Panc1 (cell line): ENCODE data around the gene OTOGL. TPM values are rescaled to one million over a fixed set of nuclear protein-coding genes. Genes with fewer than 3 reads are reported as not detected.

Experiments used
- ATAC-seq: fragments of 200-7000 bp; cut with Tn5 transposase; 2 replicates; pipeline ENCODE4 v1.9.1; 2020; ENCODE audit warnings: mild to moderate bottlenecking, moderate library complexity
- BruUV-seq: library from RNA; stranded (reverse); fragments of 400-500 nt; replicated peaks from 2 replicates; lab custom pipeline; 2021; lab: Mats Ljungman, UMichigan
- CTCF ChIA-PET: fragments of 300-600 bp; sonication (Branson Sonifier 250); formaldehyde crosslinking; loops from one replicate; lab custom pipeline; 2022; ENCODE audit warnings: antibody characterized with exemption; lab: Charles Lee
- POLR2A ChIA-PET: fragments of 300-600 bp; sonication (Branson Sonifier 250); formaldehyde crosslinking; loops from one replicate; lab custom pipeline; 2022; ENCODE audit warnings: antibody characterized with exemption; lab: Charles Lee
- DNase-seq: peaks from one replicate; pipeline ENCODE4 v3.0.0-alpha.2; 2010; ENCODE audit warnings: low read depth, low spot score
- H3K27ac ChIP-seq: 2 replicates; pipeline ENCODE4 v1.5.1; 2011; ENCODE audit warnings: mild to moderate bottlenecking, low read length, inconsistent platforms
- H3K27me3 ChIP-seq: fragments of 200-500 bp; sonication (Bioruptor generic); 2 replicates; pipeline ENCODE4 v1.6.0; 2014; ENCODE audit warnings: low read length, inconsistent platforms; ENCODE audit not compliant: control insufficient read depth, insufficient read depth
- H3K36me3 ChIP-seq: fragments of 200-500 bp; sonication (Bioruptor generic); 2 replicates; pipeline ENCODE4 v1.5.1; 2014; ENCODE audit warnings: inconsistent platforms, mild to moderate bottlenecking, low read length, moderate library complexity; ENCODE audit not compliant: control insufficient read depth, insufficient read depth
- H3K4me1 ChIP-seq: 2 replicates; pipeline ENCODE4 v1.5.1; 2011; ENCODE audit warnings: inconsistent platforms, mild to moderate bottlenecking, low read length, moderate library complexity; ENCODE audit not compliant: control insufficient read depth, insufficient read depth
- H3K4me3 ChIP-seq, 2 experiments: 2 replicates each; pipeline ENCODE4 v1.5.1; 2011 to 2012; ENCODE audit warnings: low read depth in 2 of 2, low read length in 2 of 2, mild to moderate bottlenecking in 2 of 2, inconsistent platforms in 1 of 2, moderate library complexity in 1 of 2
- H3K9me3 ChIP-seq: fragments of 200-500 bp; sonication (Bioruptor generic); 2 replicates; pipeline ENCODE4 v1.5.1; 2014; ENCODE audit warnings: low read depth, mild to moderate bottlenecking, inconsistent platforms, low read length, moderate library complexity; ENCODE audit not compliant: control insufficient read depth, insufficient read depth
- CTCF ChIP-seq: fragments of 450-650 bp; IDR thresholded peaks from 2 replicates; pipeline ENCODE4 v1.5.1; 2017; ENCODE audit warnings: mild to moderate bottlenecking
- POLR2AphosphoS5 ChIP-seq: IDR thresholded peaks from 2 replicates; pipeline ENCODE4 v1.6.1; 2012; ENCODE audit warnings: mild to moderate bottlenecking, low read depth, low read length, moderate library complexity
- REST ChIP-seq, 2 experiments: IDR thresholded peaks; 2 replicates each; pipeline ENCODE4 v1.6.1; 2011 to 2012; ENCODE audit warnings: low read depth in 2 of 2, control low read depth in 1 of 2, low read length in 1 of 2, mild to moderate bottlenecking in 1 of 2, moderate library complexity in 1 of 2; ENCODE audit not compliant: insufficient read depth in 1 of 2
- SIN3A ChIP-seq: IDR thresholded peaks from 2 replicates; pipeline ENCODE4 v1.6.1; 2012; ENCODE audit warnings: low read depth, mild to moderate bottlenecking, low read length, moderate library complexity, borderline replicate concordance; ENCODE audit not compliant: insufficient read depth
- TCF7L2 ChIP-seq: IDR thresholded peaks from 2 replicates; pipeline ENCODE4 v1.6.1; 2011; ENCODE audit warnings: mild to moderate bottlenecking, low read depth, low read length, inconsistent platforms
- in situ Hi-C: cut with HindIII; loops from 2 replicates; pipeline ENCODE4 v1.10.0; 2016; ENCODE audit warnings: low sequenced_read_pairs, low pct_unique_long_range_greater_than_20kb
- intact Hi-C: fragments of 100-400 bp; cut with micrococcal nuclease; formaldehyde crosslinking; loops from one replicate; pipeline ENCODE4 v1.10.0; 2022; ENCODE audit not compliant: unreplicated experiment
- total RNA-seq: library from RNA; stranded (reverse); gene quantifications from one replicate; pipeline ENCODE4 v1.2.1, GENCODE V29; 2021; ENCODE audit not compliant: unreplicated experiment

Gene OTOGL
- total RNA-seq, 1 experiment from 2014 or later = not detected

GRCh38 chr12:80373666-80374065, 274.3 kb downstream of the OTOGL start:
- no peak for DNase-seq
- no peaks in the 10 kb centered on the region for H3K27me3 ChIP-seq
- POLR2A ChIA-PET = no interaction called here
- H3K36me3 ChIP-seq = no peaks in the 10 kb centered on the region
- CTCF ChIA-PET = no interaction called here
- H3K4me3 ChIP-seq = no peak overlapping the region
- no peak for ATAC-seq
- H3K9me3 ChIP-seq = no peaks in the 10 kb centered on the region
- TF ChIP-seq SIN3A (no peak), POLR2AphosphoS5 (no peak), TCF7L2 (no peak), CTCF (no peak), REST (IDR thresholded peaks at IDR 0.05; ENCODE audit: insufficient read depth in 1 of 2, low read depth in 2 of 2, low read length in 1 of 2) (no peak)
- H3K4me1 ChIP-seq = no peaks in the 10 kb centered on the region
- no peak overlapping the region for H3K27ac ChIP-seq
- intact Hi-C loops (no loop called here), in situ Hi-C loops (no loop called here)
- BruUV-seq = no TSS peak

DNA sequence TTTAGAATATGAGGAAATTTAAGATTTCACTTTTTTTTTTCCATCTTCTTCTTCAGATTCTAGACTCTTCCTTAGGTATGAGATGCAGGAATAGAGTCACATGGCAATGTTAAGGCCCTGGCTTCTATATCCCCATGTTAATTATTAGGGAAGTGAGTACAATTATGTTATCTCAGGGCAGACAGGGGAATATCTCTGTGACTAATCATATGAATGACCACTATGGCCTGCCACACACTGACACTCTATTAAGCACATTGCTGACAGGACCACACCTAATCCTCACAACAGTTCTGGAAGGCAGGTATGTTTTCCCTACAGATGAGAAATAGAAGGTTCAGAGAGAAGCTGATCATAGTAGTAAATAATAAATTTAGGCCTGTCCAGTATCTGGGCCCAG, 275.3 kb downstream of the OTOGL start:
- H3K4me1 ChIP-seq = no peaks in the 10 kb centered on the region
- H3K36me3 ChIP-seq = no peaks in the 10 kb centered on the region
- no peak overlapping the region for H3K27ac ChIP-seq
- TF ChIP-seq CTCF (no peak), SIN3A (no peak), TCF7L2 (no peak), REST (IDR thresholded peaks at IDR 0.05; ENCODE audit: insufficient read depth in 1 of 2, low read depth in 2 of 2, low read length in 1 of 2) (no peak), POLR2AphosphoS5 (no peak)
- no peaks in the 10 kb centered on the region for H3K27me3 ChIP-seq
- no peak for ATAC-seq
- H3K9me3 ChIP-seq = no peaks in the 10 kb centered on the region
- no peak overlapping the region for H3K4me3 ChIP-seq
- BruUV-seq = no TSS peak
- intact Hi-C loops (no loop called here), in situ Hi-C loops (no loop called here)
- no peak for DNase-seq
- ChIA-PET POLR2A (no interaction called here), CTCF (no interaction called here)
